Measurements from ENCODE around the gene CDH23. TPM values are rescaled to one million over a fixed set of nuclear protein-coding genes. Genes with fewer than 3 reads are reported as not detected.

Gene CDH23
- total and polyA plus RNA-seq, 10 donors, result 2.0 to 19.9 (median 11.0) TPM

- Histone ChIP-seq H3K36me3 (no peaks in the 10 kb centered on the region), H3K4me1 (no peaks in the 10 kb centered on the region), H3K4me3 (no peak overlapping the region), H3K9me3 (no peaks in the 10 kb centered on the region), H3K27ac (no peak overlapping the region), H3K27me3 (replicated peaks in 1 of 7) (peaks cover 0 to 7% (median 0%) of the 10 kb centered on the region in 7 donors)
- WGBS, 5 donors, result 89 to 97% (median 91%) methylated on average over 11 to 13 of the region's 13 CpGs
- no peak for TF ChIP-seq POLR2A (IDR thresholded peaks at IDR 0.05)
- TF ChIP-seq CTCF (IDR thresholded peaks at IDR 0.05 in 8 of 11, conservative IDR thresholded peaks at IDR 0.05 in 3 of 11), result no peak
- TF ChIP-seq POLR2AphosphoS5 (IDR thresholded peaks at IDR 0.05), result no peak
- intact Hi-C loops (cut with DNase I; ENCODE audit: low total_unique reads), result no loop called here
- no peak for DNase-seq
Observed at GRCh38 chr10:71461457-71461856, 64.7 kb downstream of the CDH23 start.

GRCh38 chr10:71462062-71462935 is 65.6 kb downstream of the CDH23 start:
- no peaks in the 10 kb centered on the region for H3K4me1 ChIP-seq
- no peaks in the 10 kb centered on the region for H3K9me3 ChIP-seq
- intact Hi-C loops (cut with DNase I; ENCODE audit: low total_unique reads), result no loop called here
- TF ChIP-seq POLR2AphosphoS5 (IDR thresholded peaks at IDR 0.05), result no peak
- TF ChIP-seq CTCF (IDR thresholded peaks at IDR 0.05 in 8 of 11, conservative IDR thresholded peaks at IDR 0.05 in 3 of 11), result no peak
- no peak for TF ChIP-seq POLR2A (IDR thresholded peaks at IDR 0.05)
- DNase-seq, result no peak
- 80 to 91% (median 86%) methylated on average over 17 to 19 of the region's 19 CpGs for WGBS, 5 donors
- no peaks in the 10 kb centered on the region for H3K36me3 ChIP-seq
- peaks cover 0 to 7% (median 0%) of the 10 kb centered on the region in 7 donors for H3K27me3 ChIP-seq (replicated peaks in 1 of 7)
- no peak overlapping the region for H3K4me3 ChIP-seq
- H3K27ac ChIP-seq, result no peak overlapping the region

- TF ChIP-seq POLR2AphosphoS5 (IDR thresholded peaks at IDR 0.05), result no peak
- TF ChIP-seq POLR2A (IDR thresholded peaks at IDR 0.05), result no peak
- TF ChIP-seq CTCF (IDR thresholded peaks at IDR 0.05 in 8 of 11, conservative IDR thresholded peaks at IDR 0.05 in 3 of 11), result no peak
- 76 to 92% (median 85%) methylated on average over 7 of the region's 7 CpGs for WGBS, 5 donors
- intact Hi-C loops (cut with DNase I; ENCODE audit: low total_unique reads), result no loop called here
- H3K4me1 ChIP-seq, result no peaks in the 10 kb centered on the region
- H3K27me3 ChIP-seq (replicated peaks in 1 of 7), result peaks cover 0 to 7% (median 0%) of the 10 kb centered on the region in 7 donors
- H3K9me3 ChIP-seq, result no peaks in the 10 kb centered on the region
- no peaks in the 10 kb centered on the region for H3K36me3 ChIP-seq
- DNase-seq, result no peak
- no peak overlapping the region for H3K4me3 ChIP-seq
- H3K27ac ChIP-seq, result no peak overlapping the region
Observed at GRCh38 chr10:71463111-71463510, 66.4 kb downstream of the CDH23 start.

- Histone ChIP-seq H3K27ac (no peak overlapping the region), H3K9me3 (no peaks in the 10 kb centered on the region), H3K4me1 (no peaks in the 10 kb centered on the region), H3K36me3 (no peaks in the 10 kb centered on the region), H3K27me3 (replicated peaks in 1 of 7) (peaks cover 0 to 7% (median 0%) of the 10 kb centered on the region in 7 donors), H3K4me3 (no peak overlapping the region)
- intact Hi-C loops (cut with DNase I; ENCODE audit: low total_unique reads), result no loop called here
- no peak for TF ChIP-seq POLR2AphosphoS5 (IDR thresholded peaks at IDR 0.05)
- TF ChIP-seq POLR2A (IDR thresholded peaks at IDR 0.05), result no peak
- no peak for TF ChIP-seq CTCF (IDR thresholded peaks at IDR 0.05 in 8 of 11, conservative IDR thresholded peaks at IDR 0.05 in 3 of 11)
- no peak for DNase-seq
- 81 to 91% (median 86%) methylated on average over 17 to 18 of the region's 18 CpGs for WGBS, 5 donors
Observed at GRCh38 chr10:71465551-71466252, 69.0 kb downstream of the CDH23 start.
